ENCODE data around the gene SIN3B.

The SIN3B gene

DNA sequence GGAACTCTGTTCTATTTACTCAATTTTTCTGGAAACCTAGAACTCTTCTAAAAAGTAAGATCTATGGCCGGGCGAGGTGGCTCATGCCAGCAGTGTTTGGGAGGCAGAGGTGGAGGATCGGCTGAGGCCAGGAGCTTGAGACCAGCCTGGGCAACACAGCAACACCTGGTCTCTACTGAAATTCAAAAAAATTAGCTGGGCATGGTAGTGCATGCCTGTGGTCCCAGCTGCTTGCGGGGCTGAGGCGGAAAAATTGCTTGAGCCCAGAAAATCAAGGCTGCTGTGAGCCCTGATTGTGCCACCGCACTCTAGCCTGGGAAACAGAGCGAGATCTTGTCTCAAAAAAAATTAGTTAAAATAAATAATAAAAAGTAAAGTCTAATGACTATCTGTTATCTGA, 88.2 kb downstream of the SIN3B start:
- DNase-seq: no peak

- DNase-seq: no peak
These were observed 90.3 kb downstream of the SIN3B start for GRCh38 chr19:16919496-16919895.

GRCh38 chr19:16920816-16921529, 91.8 kb downstream of the SIN3B start:
- DNase-seq: no peak

DNA sequence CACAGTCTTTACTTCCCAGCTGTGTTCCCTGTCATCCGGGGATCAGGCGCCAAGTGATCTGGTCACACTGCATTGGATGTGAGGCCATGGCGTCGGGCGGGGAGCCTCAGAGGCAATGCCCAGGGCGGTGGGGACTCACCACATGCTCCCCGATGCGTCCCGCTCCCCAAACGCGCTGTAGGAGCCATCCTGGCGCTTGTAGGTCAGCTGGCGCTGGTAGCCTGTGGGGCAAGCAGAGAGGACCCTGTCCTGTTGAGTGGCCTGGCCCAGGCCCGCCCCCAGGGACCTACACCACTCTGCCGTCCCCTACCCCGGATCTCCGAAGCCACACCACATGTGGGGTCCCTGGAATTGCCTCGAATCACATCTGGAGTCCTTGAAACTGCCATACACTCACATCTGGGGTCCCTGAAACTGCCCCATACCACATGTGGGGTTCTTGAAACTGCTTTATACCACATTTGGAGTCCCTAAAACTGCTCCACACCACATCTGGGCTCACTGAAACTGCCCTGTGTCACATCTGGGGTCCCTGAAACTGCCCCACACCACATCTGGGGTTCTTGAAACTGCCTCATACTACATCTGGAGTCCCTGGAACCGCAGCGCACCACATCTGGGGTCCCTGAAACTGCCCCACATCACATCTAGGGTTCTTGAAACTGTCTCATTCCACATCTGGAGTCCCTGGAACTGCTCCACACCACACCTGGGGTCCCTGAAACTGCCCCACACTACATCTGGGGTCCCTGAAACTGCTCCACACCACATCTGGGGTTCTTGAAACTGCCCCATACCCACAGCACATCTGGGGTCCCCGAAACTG, 92.8 kb downstream of the SIN3B start:
- DNase-seq: no peak

GRCh38 chr19:16922592-16922934, 93.4 kb downstream of the SIN3B start:
- DNase-seq: no peak

GRCh38 chr19:16922949-16923348, 93.8 kb downstream of the SIN3B start:
- DNase-seq: no peak

- no peak for DNase-seq
These were observed 98.7 kb downstream of the SIN3B start for GRCh38 chr19:16927883-16928282.

- no peak for DNase-seq
These were observed 99.2 kb downstream of the SIN3B start for GRCh38 chr19:16928351-16928750.

GRCh38 chr19:16928916-16929315, 99.7 kb downstream of the SIN3B start:
- no peak for DNase-seq

All from activated CD4-positive, alpha-beta T cell treated with anti-CD3 and anti-CD28 coated beads, Interleukin-2, Interleukin-6, amounts not matched to agents 100 ng/mL and 50 ng/mL, durations not matched to agents 16 hours and 8 hours (primary cell).